DOHH2 (cell line): ENCODE results near the gene B4GALNT3.

Experiments
- H3F3A ChIP-seq: fragments of 200-600 bp; sonication (generic), shearing (Covaris generic); 2 replicates; pipeline ENCODE4 v1.6.0; 2016; ENCODE audit warnings: antibody characterized with exemption, mild to moderate bottlenecking; ENCODE audit not compliant: control insufficient read depth, insufficient read depth
- H3K27ac ChIP-seq: fragments of 200-600 bp; sonication (generic); 2 replicates; pipeline ENCODE4 v1.5.1; 2014; ENCODE audit warnings: low read depth, mild to moderate bottlenecking, low read length, moderate library complexity
- H3K27me3 ChIP-seq: fragments of 200-600 bp; sonication (generic); 2 replicates; pipeline ENCODE4 v1.6.1; 2014; ENCODE audit warnings: mild to moderate bottlenecking, low read length, mixed read lengths; ENCODE audit not compliant: control insufficient read depth
- H3K36me3 ChIP-seq: fragments of 200-600 bp; sonication (generic); 2 replicates; pipeline ENCODE4 v1.6.1; 2014; ENCODE audit warnings: mild to moderate bottlenecking, low read length, moderate library complexity, mixed read lengths; ENCODE audit not compliant: control insufficient read depth
- H3K4me1 ChIP-seq: fragments of 200-600 bp; sonication (generic); 2 replicates; pipeline ENCODE4 v1.6.1; 2014; ENCODE audit warnings: mild to moderate bottlenecking, low read length, mixed read lengths; ENCODE audit not compliant: control insufficient read depth
- H3K4me2 ChIP-seq: fragments of 200-600 bp; sonication (generic); 2 replicates; pipeline ENCODE4 v1.6.0; 2014; ENCODE audit warnings: mild to moderate bottlenecking, low read length, moderate library complexity
- H3K4me3 ChIP-seq: fragments of 200-600 bp; sonication (generic); 2 replicates; pipeline ENCODE4 v1.5.1; 2014; ENCODE audit warnings: mild to moderate bottlenecking, low read length, mixed read lengths
- H3K79me2 ChIP-seq: fragments of 200-600 bp; sonication (generic); 2 replicates; pipeline ENCODE4 v1.6.1; 2014; ENCODE audit warnings: mild to moderate bottlenecking, low read length, mixed read lengths; ENCODE audit not compliant: control insufficient read depth
- H3K9me2 ChIP-seq: fragments of 200-600 bp; sonication (generic); replicated peaks from 2 replicates; pipeline ENCODE4 v1.6.1; 2014; ENCODE audit warnings: mild to moderate bottlenecking, low read length, mixed read lengths; ENCODE audit not compliant: control insufficient read depth
- H3K9me3 ChIP-seq: fragments of 200-600 bp; sonication (generic); 2 replicates; pipeline ENCODE4 v1.6.1; 2014; ENCODE audit warnings: antibody characterized with exemption, low read length, mixed read lengths; ENCODE audit not compliant: control insufficient read depth, insufficient read depth
- H4K20me1 ChIP-seq: fragments of 200-600 bp; sonication (generic); 2 replicates; pipeline ENCODE4 v1.6.0; 2014; ENCODE audit warnings: low read depth, mild to moderate bottlenecking, antibody characterized with exemption, low read length, moderate library complexity; ENCODE audit not compliant: control insufficient read depth, insufficient read depth
- CTCF ChIP-seq: fragments of 200-600 bp; sonication (generic); IDR thresholded peaks from one replicate; pipeline ENCODE4 v1.5.1; 2014; ENCODE audit warnings: antibody characterized with exemption, mild to moderate bottlenecking, low read depth, low read length; ENCODE audit not compliant: poor library complexity, severe bottlenecking
- EZH2phosphoT487 ChIP-seq: fragments of 200-600 bp; sonication (generic); IDR thresholded peaks from 2 replicates; pipeline ENCODE4 v1.6.1; 2017; ENCODE audit warnings: borderline replicate concordance, mild to moderate bottlenecking, antibody characterized with exemption, low read length, moderate library complexity, mixed read lengths

The B4GALNT3 gene

GRCh38 chr12:482061-482460 lies 22.3 kb downstream of the B4GALNT3 start:
- H3K4me2 ChIP-seq, result no peak overlapping the region
- no peaks in the 10 kb centered on the region for H4K20me1 ChIP-seq
- no peaks in the 10 kb centered on the region for H3K9me2 ChIP-seq
- H3K4me3 ChIP-seq, result no peak overlapping the region
- H3F3A ChIP-seq, result no peaks in the 10 kb centered on the region
- no peaks in the 10 kb centered on the region for H3K9me3 ChIP-seq
- H3K27ac ChIP-seq, result no peak overlapping the region
- TF ChIP-seq EZH2phosphoT487 (no peak), CTCF (no peak)
- peaks cover 6% of the 10 kb centered on the region; the same call in 1 of the 2 replicates for H3K27me3 ChIP-seq
- H3K79me2 ChIP-seq, result no peaks in the 10 kb centered on the region
- H3K4me1 ChIP-seq, result peaks cover 25% of the 10 kb centered on the region
- H3K36me3 ChIP-seq, result no peaks in the 10 kb centered on the region

GRCh38 chr12:484096-484495 lies 24.4 kb downstream of the B4GALNT3 start:
- Histone ChIP-seq H3K4me1 (peaks cover 5% of the 10 kb centered on the region), H3K27ac (no peak overlapping the region), H3K4me2 (no peak overlapping the region), H3F3A (no peaks in the 10 kb centered on the region), H3K4me3 (no peak overlapping the region), H3K9me3 (no peaks in the 10 kb centered on the region), H4K20me1 (no peaks in the 10 kb centered on the region), H3K9me2 (no peaks in the 10 kb centered on the region), H3K27me3 (peaks cover 6% of the 10 kb centered on the region; the same call in 1 of the 2 replicates), H3K79me2 (no peaks in the 10 kb centered on the region), H3K36me3 (no peaks in the 10 kb centered on the region)
- TF ChIP-seq CTCF (no peak), EZH2phosphoT487 (no peak)

GRCh38 chr12:490260-490659 lies 30.5 kb downstream of the B4GALNT3 start:
- H3K36me3 ChIP-seq, result no peaks in the 10 kb centered on the region
- TF ChIP-seq CTCF (no peak), EZH2phosphoT487 (no peak)
- no peaks in the 10 kb centered on the region for H3K9me3 ChIP-seq
- H3F3A ChIP-seq, result no peaks in the 10 kb centered on the region
- no peaks in the 10 kb centered on the region for H3K79me2 ChIP-seq
- H3K9me2 ChIP-seq, result no peaks in the 10 kb centered on the region
- no peak overlapping the region for H3K4me3 ChIP-seq
- H3K27me3 ChIP-seq, result no peaks in the 10 kb centered on the region; the same call in 1 of the 2 replicates
- no peak overlapping the region for H3K4me2 ChIP-seq
- H3K27ac ChIP-seq, result no peak overlapping the region
- no peaks in the 10 kb centered on the region for H4K20me1 ChIP-seq
- H3K4me1 ChIP-seq, result no peaks in the 10 kb centered on the region

GRCh38 chr12:495466-495865 lies 35.7 kb downstream of the B4GALNT3 start:
- peaks cover 6% of the 10 kb centered on the region; the same call in 1 of the 2 replicates for H3K27me3 ChIP-seq
- TF ChIP-seq CTCF, result no peak
- no peak for TF ChIP-seq EZH2phosphoT487
- H3K79me2 ChIP-seq, result no peaks in the 10 kb centered on the region
- H4K20me1 ChIP-seq, result no peaks in the 10 kb centered on the region
- H3K9me3 ChIP-seq, result no peaks in the 10 kb centered on the region
- H3K4me3 ChIP-seq, result no peak overlapping the region
- no peaks in the 10 kb centered on the region for H3K36me3 ChIP-seq
- H3K9me2 ChIP-seq, result no peaks in the 10 kb centered on the region
- H3K4me1 ChIP-seq, result peaks cover 8% of the 10 kb centered on the region
- H3F3A ChIP-seq, result no peaks in the 10 kb centered on the region
- H3K4me2 ChIP-seq, result no peak overlapping the region
- H3K27ac ChIP-seq, result no peak overlapping the region
